GM21723 (cell line): Measurements from ENCODE around the gene IL1RN.
A peak's percentile ranks its signal among the peaks of the same experiment; 100 is the strongest.

ENCODE experiments used
- ATAC-seq: cut with Tn5 transposase; IDR thresholded peaks from one replicate; pipeline ENCODE4 v1.9.1; 2021; ENCODE audit warnings: mild to moderate bottlenecking, moderate library complexity; ENCODE audit not compliant: unreplicated experiment

Gene IL1RN

GRCh38 chr2:113149553-113150257 lies 22.3 kb downstream of the IL1RN start:
- no peak for ATAC-seq

GRCh38 chr2:113150258-113150601 lies 22.8 kb downstream of the IL1RN start:
- no peak for ATAC-seq

GRCh38 chr2:113155331-113155730 lies 27.9 kb downstream of the IL1RN start:
- ATAC-seq = no peak

DNA sequence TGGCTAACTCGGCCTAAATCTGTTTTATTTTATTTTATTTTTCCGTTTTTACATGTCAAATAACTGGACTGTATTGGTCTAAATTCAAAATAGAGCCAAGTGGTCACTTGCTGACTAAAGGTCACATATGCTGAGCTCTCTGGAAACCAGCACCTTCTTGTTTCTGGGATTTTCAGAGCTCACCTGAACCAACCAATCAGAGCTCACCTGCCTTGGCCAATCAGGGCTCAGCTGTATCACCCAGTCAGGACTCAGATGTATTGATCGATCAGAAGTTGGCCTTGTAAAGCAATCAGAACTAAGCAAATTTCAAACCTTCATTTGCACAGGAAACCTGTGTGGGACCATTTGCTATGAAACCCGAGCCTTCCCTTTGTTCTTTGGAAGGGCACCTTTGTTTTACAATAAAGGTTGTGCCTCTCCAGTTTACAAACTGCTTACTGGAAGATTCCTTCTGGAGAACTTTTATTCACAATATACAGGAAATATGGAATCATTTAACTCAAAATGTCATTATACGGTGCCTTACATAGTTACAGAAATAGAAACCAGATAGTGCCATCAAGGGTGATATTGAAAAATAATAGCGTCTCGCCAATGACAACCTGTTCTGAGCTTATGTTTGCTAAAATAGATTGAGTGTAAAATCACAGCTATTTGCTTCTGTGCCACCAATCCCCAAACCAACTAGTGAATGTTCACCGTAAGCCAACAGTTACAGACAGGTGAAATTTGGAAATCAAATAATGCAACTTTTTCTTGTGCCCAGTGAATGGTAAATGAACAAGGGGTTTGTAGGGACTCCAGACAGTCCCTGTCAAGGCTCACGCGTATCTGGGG lies 29.1 kb downstream of the IL1RN start:
- ATAC-seq = peak; percentile 5

DNA sequence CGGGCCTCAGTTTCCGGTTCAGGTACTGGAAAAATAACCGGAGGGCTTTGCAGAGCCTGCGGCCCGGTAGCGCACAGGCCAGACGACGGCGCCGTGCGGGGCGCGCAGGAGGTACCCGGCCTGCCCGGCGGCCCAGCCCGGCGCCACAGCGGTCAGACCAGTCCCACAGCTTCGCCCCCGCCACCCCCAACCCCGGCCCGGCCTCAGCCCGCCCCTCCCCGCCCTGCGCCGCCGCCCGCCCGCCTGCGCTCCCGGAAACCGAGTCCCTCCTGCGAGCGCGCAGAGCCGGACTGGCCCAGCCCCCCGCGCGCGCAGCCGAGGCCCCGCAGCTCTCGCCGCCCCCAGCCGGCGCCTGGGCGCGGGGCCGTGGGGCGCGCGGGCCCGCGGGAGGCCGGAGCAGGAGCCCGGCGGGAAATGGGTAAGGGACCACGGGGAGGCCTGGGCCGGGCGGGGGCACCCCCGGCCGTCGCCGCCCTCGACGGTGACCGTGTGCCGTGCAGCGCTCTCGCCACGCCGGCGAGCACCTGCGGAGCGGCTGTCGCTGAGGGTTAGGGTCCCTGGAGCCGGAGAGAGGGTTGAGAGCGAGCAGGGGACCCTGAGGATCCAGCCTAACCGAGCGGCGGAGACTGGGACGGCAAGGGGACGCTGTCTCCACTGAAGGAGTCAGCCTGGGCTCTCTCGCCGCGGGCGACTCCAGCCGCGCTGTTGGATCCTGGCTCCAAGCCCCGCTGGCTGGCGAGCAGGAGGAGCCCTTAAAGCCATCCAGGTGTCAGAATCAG lies 29.9 kb downstream of the IL1RN start:
- ATAC-seq = peak; percentile 87

GRCh38 chr2:113157897-113158753 lies 30.7 kb downstream of the IL1RN start:
- no peak for ATAC-seq

DNA sequence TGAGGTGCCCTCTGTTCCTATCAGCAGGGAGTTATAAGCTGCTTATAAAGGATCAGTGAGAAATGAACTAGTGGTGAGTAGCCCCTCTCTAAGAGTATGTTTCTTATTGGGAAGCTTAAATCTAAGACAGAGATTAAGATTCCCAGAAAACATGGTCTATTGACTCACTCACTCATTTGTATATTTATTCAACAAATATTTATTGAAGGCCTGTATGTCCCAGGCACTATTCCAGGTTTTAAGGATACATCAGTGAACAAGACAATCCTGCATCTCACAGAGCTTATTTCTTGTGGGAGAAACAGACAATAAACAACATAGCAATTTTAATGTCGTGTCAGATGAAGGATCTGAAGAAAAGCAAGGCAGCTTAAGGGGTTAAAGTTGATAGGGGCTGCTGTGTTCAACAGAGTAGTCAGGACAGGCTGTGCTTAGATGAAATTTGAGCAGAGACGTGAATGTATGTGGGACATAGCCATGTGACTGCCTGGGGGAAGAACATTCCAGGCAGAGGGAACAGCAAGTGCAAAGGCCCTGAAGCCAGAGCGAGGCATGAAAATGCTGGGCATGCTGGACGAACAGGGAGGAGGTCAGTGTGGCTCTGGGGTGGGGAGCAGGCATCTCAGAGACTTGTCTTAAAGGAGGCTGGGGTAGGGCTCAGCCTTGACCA lies 31.6 kb downstream of the IL1RN start:
- ATAC-seq = no peak

- no peak for ATAC-seq
Observed at GRCh38 chr2:113160248-113160647, 32.9 kb downstream of the IL1RN start.

- ATAC-seq = no peak
Observed at GRCh38 chr2:113160962-113161361, 33.6 kb downstream of the IL1RN start.

DNA sequence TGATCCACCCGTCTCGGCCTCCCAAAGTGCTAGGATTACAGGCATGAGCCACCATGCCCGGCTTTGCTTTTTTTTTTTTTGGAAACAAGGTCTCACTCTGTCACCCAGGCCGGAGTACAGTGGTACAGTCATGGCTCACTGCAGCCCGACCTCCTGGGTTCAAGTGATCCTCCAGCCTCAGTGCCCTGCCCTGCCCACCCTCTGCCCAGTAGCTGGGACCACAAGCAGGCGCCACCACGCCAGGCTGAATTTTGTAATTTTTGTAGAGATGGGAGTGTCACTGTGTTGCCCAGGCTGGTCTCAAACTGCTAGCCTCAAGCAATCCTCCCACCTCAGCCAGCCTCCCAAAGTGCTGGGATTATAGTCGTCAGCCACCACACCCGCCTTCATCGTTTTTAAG lies 34.8 kb downstream of the IL1RN start:
- ATAC-seq = no peak

- no peak for ATAC-seq
Observed at GRCh38 chr2:113162869-113163268, 35.5 kb downstream of the IL1RN start.

GRCh38 chr2:113164215-113164929 lies 37.0 kb downstream of the IL1RN start:
- no peak for ATAC-seq

GRCh38 chr2:113164930-113165585 lies 37.7 kb downstream of the IL1RN start:
- ATAC-seq = no peak

GRCh38 chr2:113166187-113166645 lies 38.8 kb downstream of the IL1RN start:
- ATAC-seq = no peak

DNA sequence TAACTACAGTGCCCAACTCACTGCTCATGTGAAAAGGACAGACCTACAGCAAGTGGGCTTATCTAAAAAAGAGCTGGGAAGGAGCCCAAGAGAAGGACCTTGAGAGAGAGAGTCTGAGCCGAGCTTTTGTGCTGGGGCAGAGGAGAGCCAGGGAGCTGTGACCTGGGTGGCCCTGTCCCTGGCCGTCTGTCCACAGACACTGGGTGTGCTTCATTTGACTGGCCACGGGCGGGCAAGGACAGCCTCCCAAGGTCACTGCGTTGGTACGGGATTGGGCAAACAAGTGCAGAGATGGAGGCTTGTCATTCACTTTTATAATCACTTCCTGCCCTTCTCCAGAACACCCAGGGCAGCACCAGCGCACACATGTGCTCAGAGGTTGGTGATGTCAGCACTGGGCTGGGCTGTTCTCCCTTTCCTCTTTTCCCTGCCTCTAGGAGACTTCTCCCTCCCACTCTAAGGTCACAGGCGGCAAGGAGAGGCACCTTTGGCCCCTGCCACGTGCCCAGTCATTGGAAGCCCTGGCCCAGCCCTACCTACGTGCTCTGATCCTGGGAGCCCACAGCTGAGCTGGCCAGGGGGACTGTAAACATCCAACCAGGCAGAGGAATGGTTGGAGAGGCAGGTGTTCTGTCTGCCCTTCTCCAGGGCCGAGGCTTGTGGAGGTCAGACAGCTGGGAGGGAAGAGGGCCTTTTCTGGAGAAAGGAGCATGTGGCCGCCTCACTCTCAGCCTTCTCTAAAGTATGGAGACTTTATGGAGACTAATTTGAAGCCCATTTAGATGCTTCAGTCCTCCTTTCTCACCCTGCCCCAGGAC lies 39.9 kb downstream of the IL1RN start:
- no peak for ATAC-seq

GRCh38 chr2:113167962-113168340 lies 40.6 kb downstream of the IL1RN start:
- ATAC-seq = no peak

DNA sequence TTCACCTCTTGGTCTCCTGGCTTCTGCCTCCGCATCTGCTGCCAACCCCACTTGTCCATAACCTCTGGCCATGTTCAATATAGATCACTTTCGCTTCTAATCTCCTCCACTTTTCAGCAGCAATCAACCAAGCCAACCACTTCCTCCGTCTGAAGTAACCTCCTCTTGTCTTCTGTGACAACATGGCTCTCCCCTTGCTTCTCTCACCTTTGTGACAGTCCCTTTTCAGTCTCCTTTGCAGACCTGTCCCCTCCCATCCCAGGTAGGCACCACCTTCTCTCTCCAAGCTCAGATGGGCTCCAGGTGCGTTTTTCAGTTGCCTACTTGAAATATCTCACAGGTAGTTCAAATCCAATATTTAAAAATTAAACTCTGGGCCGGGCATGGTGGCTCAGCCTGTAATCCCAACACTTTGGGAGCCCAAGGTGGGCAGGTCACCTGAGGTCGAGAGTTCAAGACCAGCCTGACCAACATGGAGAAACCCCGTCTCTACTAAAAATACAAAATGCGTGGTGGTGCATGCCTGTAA lies 41.7 kb downstream of the IL1RN start:
- no peak for ATAC-seq

DNA sequence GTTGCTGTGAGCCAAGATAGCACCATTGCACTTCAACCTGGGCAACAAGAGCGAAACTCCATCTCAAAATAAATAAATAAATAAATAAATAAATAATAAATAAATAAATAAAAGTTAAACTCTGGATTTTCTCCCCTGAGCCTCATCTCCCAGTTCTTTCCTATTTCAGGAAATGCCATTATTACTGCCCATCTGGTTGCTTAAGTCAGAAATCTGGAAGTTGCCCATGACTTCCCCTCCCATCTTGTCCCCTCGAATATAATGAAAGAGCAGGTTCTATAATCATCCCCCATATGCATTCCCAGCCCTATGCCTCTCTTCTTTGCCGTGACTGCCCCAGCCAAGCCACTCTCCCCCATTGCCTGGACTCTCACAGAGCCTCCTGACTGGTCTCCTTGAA lies 42.2 kb downstream of the IL1RN start:
- no peak for ATAC-seq
